NCI-H748 (cell line): Measurements from ENCODE around the gene NR2F1-AS1.
A peak's percentile ranks its signal among the peaks of the same experiment; 100 is the strongest.

Experiments
- DNase-seq: peaks from one replicate; lab custom pipeline; 2025; ENCODE audit not compliant: unreplicated experiment; lab: John Stamatoyannopoulos, UW

The NR2F1-AS1 gene

GRCh38 chr5:93436083-93436482 lies 144.9 kb downstream of the NR2F1-AS1 start:
- no peak for DNase-seq

DNA sequence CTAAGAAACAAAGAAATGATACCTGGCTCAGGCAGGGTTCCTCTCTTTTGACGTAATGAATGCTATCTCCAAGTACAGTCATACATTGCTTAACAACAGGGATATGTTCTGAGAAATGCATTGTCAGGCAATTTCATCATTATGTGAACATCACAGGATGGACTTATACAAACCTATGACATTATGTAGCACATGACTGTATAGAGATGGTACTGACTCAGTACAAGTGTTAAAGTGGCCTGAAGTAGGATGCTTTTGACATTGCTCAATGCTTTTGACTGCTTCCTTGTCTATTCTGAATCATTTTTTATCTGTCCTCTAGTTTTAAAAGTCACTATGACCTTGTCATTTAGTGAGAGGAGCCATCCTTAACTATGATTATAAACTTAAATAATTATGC lies 147.6 kb downstream of the NR2F1-AS1 start:
- no peak for DNase-seq

DNA sequence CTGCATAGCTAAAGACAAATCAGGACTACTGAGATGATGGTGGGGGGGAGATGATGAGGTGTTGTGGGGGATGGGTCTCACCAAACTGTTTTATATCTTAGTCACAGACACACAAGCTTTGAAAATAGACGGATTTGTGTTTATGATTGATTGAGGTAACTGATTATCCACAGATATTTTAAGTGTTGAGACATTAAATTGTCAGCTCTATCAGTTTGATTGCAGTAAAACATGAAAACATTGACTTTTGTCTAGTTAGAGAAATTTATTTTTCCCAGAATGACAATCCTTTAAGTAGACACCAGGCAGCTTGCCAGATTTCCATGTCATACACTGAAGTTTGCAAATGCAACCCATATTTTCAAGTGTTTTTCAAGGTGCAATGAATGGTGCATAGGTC lies 149.8 kb downstream of the NR2F1-AS1 start:
- no peak for DNase-seq

DNA sequence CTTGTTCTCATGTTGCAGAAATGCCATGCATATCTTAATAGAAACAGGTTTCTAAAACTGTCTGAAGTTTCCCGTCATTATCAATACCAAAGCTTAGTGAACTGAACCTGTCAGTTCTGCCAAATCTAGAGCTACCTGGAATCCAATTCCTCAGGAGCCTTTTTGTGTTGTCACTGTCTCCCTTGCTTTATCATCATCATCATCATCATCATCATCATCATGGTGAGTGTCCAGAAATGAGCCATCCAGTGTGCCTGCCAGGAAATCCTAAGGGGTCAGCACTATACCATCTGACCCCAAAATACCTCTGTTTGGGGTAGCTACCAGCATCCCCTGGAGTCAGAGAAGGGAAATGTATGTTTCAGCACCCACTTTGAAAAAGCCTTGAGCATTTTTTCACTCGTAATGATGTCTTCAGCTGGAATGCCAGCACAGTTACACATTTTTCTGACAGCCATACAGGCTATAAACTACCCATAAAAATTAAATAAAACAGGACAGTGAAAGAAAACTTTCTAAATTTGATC lies 150.3 kb downstream of the NR2F1-AS1 start:
- no peak for DNase-seq

DNA sequence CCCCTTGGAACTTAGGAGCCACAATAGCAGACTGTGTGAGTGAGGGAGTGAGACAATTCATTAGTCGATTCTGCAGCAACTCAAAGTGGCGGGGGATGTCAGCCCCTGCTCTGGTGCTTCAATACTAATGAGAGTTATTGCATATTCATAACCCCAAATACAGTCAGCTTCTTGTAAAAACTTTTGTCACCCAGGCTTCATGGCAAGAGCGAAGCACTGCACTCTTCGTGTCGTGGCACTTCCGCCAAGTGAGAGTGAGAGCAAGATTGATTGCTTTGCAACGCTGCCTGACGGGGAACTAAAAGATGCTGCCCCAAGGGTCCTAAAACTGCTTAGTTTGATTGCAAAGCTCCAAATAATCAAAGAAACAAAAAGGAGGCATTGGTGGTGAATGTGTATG lies 150.9 kb downstream of the NR2F1-AS1 start:
- DNase-seq: no peak

DNA sequence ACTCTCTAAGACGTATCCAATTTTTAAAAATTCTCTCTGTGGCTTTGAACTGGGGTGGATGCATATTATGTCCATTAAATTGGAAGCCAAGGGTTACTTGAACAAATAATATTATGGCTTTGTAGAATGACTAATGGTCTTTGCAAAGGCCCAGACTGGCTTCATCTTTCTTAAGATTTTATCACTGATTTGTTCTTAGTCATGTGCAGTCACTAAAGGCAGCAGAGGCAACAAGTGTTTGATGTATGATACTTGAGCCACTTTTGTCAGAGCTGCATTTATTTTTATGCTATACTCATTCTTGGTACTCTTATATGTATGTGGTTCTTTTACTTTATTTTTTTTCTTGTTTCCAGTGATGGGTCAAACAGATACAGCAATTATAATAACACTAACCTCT lies 152.2 kb downstream of the NR2F1-AS1 start:
- no peak for DNase-seq

GRCh38 chr5:93427316-93427715 lies 153.7 kb downstream of the NR2F1-AS1 start:
- no peak for DNase-seq

DNA sequence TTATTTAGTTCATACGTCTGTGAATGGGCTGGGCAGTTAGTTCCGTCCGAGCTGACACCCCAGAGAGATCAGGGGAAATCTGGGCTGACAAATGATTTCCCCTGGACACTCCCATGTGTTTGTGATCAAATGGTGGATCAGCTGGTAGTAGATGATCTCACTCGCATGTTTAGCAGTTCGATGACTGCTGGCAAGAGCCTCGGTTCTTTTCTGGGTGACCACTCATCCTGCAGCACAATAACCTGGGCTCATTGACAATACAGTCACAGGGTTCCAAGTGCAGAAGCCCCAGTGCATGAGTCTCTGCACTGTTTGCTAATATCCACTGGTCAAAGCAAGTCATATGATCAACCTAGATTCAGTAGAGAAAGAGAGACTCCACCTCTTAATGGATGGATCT lies 155.9 kb downstream of the NR2F1-AS1 start:
- no peak for DNase-seq

DNA sequence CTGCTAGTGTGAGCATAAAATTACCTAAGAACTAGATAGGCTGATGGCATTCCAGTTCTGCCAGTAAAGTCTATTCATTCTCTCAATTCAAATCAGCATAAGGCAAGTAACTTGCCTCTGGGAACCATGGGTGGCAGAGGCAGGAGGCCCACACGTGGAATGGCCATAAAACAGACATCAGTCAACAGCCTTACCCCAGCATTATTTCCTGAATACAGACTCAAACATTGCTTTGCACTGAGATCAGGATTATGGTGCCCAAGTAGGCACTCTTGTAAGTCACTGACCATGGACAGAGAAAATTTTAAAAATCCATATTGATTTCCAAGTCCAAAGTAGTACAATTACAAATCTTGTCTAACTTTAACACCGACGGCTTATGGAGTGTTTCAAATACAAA lies 157.7 kb downstream of the NR2F1-AS1 start:
- DNase-seq: no peak

- DNase-seq: no peak
Measured at GRCh38 chr5:93422652-93423280, 158.3 kb downstream of the NR2F1-AS1 start.

GRCh38 chr5:93421987-93422401 lies 159.0 kb downstream of the NR2F1-AS1 start:
- no peak for DNase-seq

GRCh38 chr5:93421468-93421867 lies 159.6 kb downstream of the NR2F1-AS1 start:
- DNase-seq: no peak

GRCh38 chr5:93417490-93417889 lies 163.5 kb downstream of the NR2F1-AS1 start:
- DNase-seq: no peak

DNA sequence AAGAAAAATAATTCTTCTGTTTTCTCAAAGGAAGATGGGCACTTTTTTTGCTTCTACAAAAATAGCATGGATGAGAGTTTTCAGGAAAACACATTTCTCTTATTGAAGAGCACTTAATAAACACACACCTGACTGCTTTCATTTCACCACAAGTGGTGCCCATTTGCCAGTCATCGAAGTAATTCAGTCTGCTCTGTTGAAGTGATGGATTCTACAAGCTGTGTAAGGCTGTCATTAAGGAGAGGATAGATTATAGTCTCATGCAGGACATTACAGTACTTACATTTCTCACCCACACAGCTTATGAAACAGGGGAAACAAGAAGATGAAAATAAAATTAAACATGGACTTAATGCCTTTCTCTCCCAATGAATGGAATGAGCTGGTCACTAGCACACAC lies 165.2 kb downstream of the NR2F1-AS1 start:
- DNase-seq: no peak

GRCh38 chr5:93411716-93412115 lies 169.3 kb downstream of the NR2F1-AS1 start:
- no peak for DNase-seq

- no peak for DNase-seq
Measured at GRCh38 chr5:93409691-93410090, 171.3 kb downstream of the NR2F1-AS1 start.

GRCh38 chr5:93407454-93407853 lies 173.6 kb downstream of the NR2F1-AS1 start:
- peak; percentile 9 for DNase-seq

DNA sequence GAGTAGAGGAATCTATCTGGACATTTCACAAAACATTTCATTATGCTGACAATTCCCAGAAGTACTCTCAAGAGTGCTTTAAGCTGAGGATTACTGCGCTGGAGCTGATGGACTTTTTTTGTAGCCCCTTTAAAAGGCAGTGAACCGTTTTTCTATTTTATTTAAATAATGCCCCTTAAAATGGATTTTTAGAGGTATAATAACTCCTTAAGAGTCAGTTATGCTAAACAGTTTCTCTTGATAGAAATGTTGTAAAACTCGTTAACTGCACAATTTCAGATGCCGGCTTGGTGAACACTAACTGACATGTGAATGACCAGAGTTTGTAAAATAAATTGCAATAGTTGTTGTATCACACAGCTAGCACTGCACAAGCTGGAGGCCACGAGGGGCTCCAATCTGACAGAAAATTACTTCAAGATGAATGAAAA lies 174.0 kb downstream of the NR2F1-AS1 start:
- no peak for DNase-seq

DNA sequence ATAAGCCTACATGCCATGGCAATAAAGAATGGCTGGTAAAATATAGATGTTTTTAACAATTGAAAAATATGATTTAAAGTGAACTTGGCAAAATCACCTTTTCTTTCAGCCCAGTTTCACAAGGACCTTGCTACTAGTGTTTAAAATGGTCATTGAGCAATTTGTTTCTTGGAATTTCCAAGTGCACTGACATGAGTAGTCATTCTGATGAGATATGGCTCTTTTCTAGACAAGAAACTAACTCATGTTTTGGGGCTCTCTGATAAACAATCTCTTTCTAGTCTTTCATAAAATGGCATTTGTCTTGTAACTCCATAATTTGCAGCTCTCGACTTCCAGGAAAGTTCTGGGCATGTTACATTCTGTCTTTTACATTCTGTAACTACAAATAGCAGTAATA lies 176.8 kb downstream of the NR2F1-AS1 start:
- DNase-seq: no peak

GRCh38 chr5:93403141-93403928 lies 177.7 kb downstream of the NR2F1-AS1 start:
- peak; percentile 68 for DNase-seq

DNA sequence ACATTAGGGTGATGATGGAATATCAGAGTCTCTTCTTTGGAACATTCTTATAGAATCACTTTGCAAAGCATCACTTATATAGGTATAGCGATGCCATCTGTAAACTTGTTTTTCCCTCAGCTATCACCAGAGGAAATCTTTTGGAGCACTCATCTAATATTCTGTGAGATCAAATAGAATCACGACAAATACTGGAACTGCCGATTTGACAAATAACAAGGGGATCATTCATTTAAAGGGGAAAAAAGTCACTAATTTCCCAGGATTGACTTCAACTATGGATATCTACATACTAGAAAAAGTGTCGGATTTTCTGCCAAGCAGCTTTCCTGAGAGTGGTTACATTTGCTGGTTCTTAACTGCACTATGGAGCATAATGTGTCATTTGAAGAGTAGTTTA lies 178.6 kb downstream of the NR2F1-AS1 start:
- no peak for DNase-seq

- no peak for DNase-seq
Measured at GRCh38 chr5:93401634-93402213, 179.3 kb downstream of the NR2F1-AS1 start.
